Body of pancreas (tissue), 4 donors: ENCODE results near the gene C4orf51. TPM values are rescaled to one million over a fixed set of nuclear protein-coding genes. Genes with fewer than 3 reads are reported as not detected.

Experiments used
- ATAC-seq: fragments of 150-250 bp; one replicate; pipeline ENCODE4 v1.9.1; 2016
- DNase-seq, 4 donors: peaks; one replicate each; pipeline ENCODE4 v3.0.0-alpha.2; 2019
- H3K27ac ChIP-seq, 4 donors: fragments of 200-600 bp; sonication (generic); 1 replicate in 3 of 4; 2 replicates in 1 of 4; pipeline versions ENCODE4 v1.5.1 to v1.6.1; 2016 to 2019; ENCODE audit warnings: mild to moderate bottlenecking in 1 of 4, mixed read lengths in 1 of 4, moderate library complexity in 1 of 4
- H3K27me3 ChIP-seq, 2 donors: fragments of 200-600 bp; sonication (generic); one replicate each; pipeline ENCODE4 v1.6.0; 2016; ENCODE audit warnings: mild to moderate bottlenecking in 1 of 2
- H3K36me3 ChIP-seq, 2 donors: fragments of 200-600 bp; sonication (generic); replicated peaks in 1 of 2; 2 replicates each; pipeline ENCODE4 v1.5.1; 2016; ENCODE audit warnings: low read depth in 2 of 2; ENCODE audit not compliant: insufficient read depth in 1 of 2
- H3K4me1 ChIP-seq: fragments of 200-600 bp; sonication (generic); one replicate; pipeline ENCODE4 v1.6.0; 2016
- H3K4me3 ChIP-seq, 2 donors: fragments of 200-600 bp; sonication (generic); 1 replicate in 1 of 2; 2 replicates in 1 of 2; pipeline ENCODE4 v1.5.1; 2016 to 2019
- H3K9me3 ChIP-seq, 3 donors: fragments of 200-600 bp; sonication (generic); 1 replicate in 2 of 3; 2 replicates in 1 of 3; pipeline ENCODE4 v1.5.1; 2016
- CTCF ChIP-seq, 7 experiments: fragments of 450-650 bp in 4 of 7; fragments of 200-600 bp in 3 of 7; sonication (generic) in 3 of 7; IDR thresholded peaks; one replicate each; pipeline ENCODE4 v1.5.1; 2016 to 2019; ENCODE audit warnings: antibody characterized with exemption in 7 of 7
- POLR2A ChIP-seq, 3 donors: fragments of 450-650 bp; IDR thresholded peaks; one replicate each; pipeline ENCODE4 v1.6.1; 2016; ENCODE audit warnings: antibody characterized with exemption in 3 of 3, mild to moderate bottlenecking in 2 of 3
- WGBS, 2 donors: methylation state at CpG; one replicate each; pipeline ENCODE4 v1.1.5; 2017; 5-methylcytosine and 5-hydroxymethylcytosine counted together
- intact Hi-C: fragments of 100-400 bp; cut with DNase I; formaldehyde crosslinking; loops from one replicate; pipeline ENCODE4 v1.15.1; 2023
- total RNA-seq, 2 donors: library from RNA; depleted of rRNA; stranded (reverse); fragments of >200 nt; gene quantifications; one replicate each; pipeline ENCODE4 v1.1.0, GENCODE V29; 2016

Gene C4orf51
- total RNA-seq, 2 donors from 2014 or later: not detected

- no peaks in the 10 kb centered on the region for H3K27me3 ChIP-seq
- DNase-seq (no peak), ATAC-seq (no peak)
- H3K9me3 ChIP-seq: no peaks in the 10 kb centered on the region
- TF ChIP-seq POLR2A (IDR thresholded peaks at IDR 0.05) (no peak), CTCF (IDR thresholded peaks at IDR 0.05) (no peak)
- 91 to 95% methylated on average over 3 of the region's 3 CpGs for WGBS, 2 donors
- H3K4me3 ChIP-seq: no peak overlapping the region
- intact Hi-C loops: no loop called here
- peaks cover 0 to 3% of the 10 kb centered on the region in 2 donors for H3K36me3 ChIP-seq
- H3K27ac ChIP-seq: no peak overlapping the region
- H3K4me1 ChIP-seq: no peaks in the 10 kb centered on the region
Observed at GRCh38 chr4:145775406-145775805, 95.5 kb downstream of the C4orf51 start.

GRCh38 chr4:145776208-145776607 lies 96.3 kb downstream of the C4orf51 start:
- no peaks in the 10 kb centered on the region for H3K27me3 ChIP-seq
- no peaks in the 10 kb centered on the region for H3K4me1 ChIP-seq
- H3K27ac ChIP-seq: no peak overlapping the region
- no peak overlapping the region for H3K4me3 ChIP-seq
- ATAC-seq (no peak), DNase-seq (no peak)
- H3K36me3 ChIP-seq: peaks cover 0 to 3% of the 10 kb centered on the region in 2 donors
- WGBS, 2 donors: 95 to 100% methylated on average over 4 of the region's 4 CpGs
- no peak for TF ChIP-seq POLR2A (IDR thresholded peaks at IDR 0.05)
- no peak for TF ChIP-seq CTCF (IDR thresholded peaks at IDR 0.05)
- no peaks in the 10 kb centered on the region for H3K9me3 ChIP-seq
- intact Hi-C loops: no loop called here

- Histone ChIP-seq H3K4me3 (no peak overlapping the region), H3K4me1 (no peaks in the 10 kb centered on the region), H3K27ac (no peak overlapping the region), H3K36me3 (peaks cover 0 to 3% of the 10 kb centered on the region in 2 donors), H3K27me3 (no peaks in the 10 kb centered on the region), H3K9me3 (no peaks in the 10 kb centered on the region)
- ATAC-seq (no peak), DNase-seq (no peak)
- TF ChIP-seq POLR2A (IDR thresholded peaks at IDR 0.05): no peak
- no peak for TF ChIP-seq CTCF (IDR thresholded peaks at IDR 0.05)
- intact Hi-C loops: no loop called here
- 79 to 92% methylated on average over 8 of the region's 8 CpGs for WGBS, 2 donors
Observed at GRCh38 chr4:145779319-145779801, 99.4 kb downstream of the C4orf51 start.

- DNase-seq: no peak
- H3K36me3 ChIP-seq: peaks cover 0 to 2% of the 10 kb centered on the region in 2 donors
Observed at GRCh38 chr4:145781351-145781750, 101.4 kb downstream of the C4orf51 start.

More at GRCh38 chr4:145781351-145781750, 101.4 kb downstream of the C4orf51 start:
- intact Hi-C loops: no loop called here
- no peak for ATAC-seq
- Histone ChIP-seq H3K4me3 (no peak overlapping the region), H3K4me1 (peaks cover 3% of the 10 kb centered on the region), H3K27me3 (no peaks in the 10 kb centered on the region), H3K9me3 (no peaks in the 10 kb centered on the region), H3K27ac (no peak overlapping the region)
- TF ChIP-seq POLR2A (IDR thresholded peaks at IDR 0.05): no peak
- TF ChIP-seq CTCF (IDR thresholded peaks at IDR 0.05): no peak
- 72 to 88% methylated on average over 2 of the region's 2 CpGs for WGBS, 2 donors

Other genes with a start within 250 kb of the C4orf51 start
- 10 to 100 TPM; 35.3 to 45.5 TPM for gene SMAD1, start 198.3 kb upstream of the C4orf51 start, total RNA-seq
- 1 to 10 TPM; 2.1 to 6.9 TPM for gene MMAA, start 60.8 kb upstream of the C4orf51 start, total RNA-seq